ENCODE measurements around the gene STAT2. TPM values are rescaled to one million over a fixed set of nuclear protein-coding genes. Genes with fewer than 3 reads are reported as not detected.
"Not testable (repeated sequence)": the region's sequence is repeated elsewhere in the genome, so short reads cannot be mapped to it uniquely, and the experiment has no call there.

The STAT2 gene
- polyA plus RNA-seq (2012; ENCODE audit: insufficient read depth, insufficient read length) = 30.6 TPM

DNA sequence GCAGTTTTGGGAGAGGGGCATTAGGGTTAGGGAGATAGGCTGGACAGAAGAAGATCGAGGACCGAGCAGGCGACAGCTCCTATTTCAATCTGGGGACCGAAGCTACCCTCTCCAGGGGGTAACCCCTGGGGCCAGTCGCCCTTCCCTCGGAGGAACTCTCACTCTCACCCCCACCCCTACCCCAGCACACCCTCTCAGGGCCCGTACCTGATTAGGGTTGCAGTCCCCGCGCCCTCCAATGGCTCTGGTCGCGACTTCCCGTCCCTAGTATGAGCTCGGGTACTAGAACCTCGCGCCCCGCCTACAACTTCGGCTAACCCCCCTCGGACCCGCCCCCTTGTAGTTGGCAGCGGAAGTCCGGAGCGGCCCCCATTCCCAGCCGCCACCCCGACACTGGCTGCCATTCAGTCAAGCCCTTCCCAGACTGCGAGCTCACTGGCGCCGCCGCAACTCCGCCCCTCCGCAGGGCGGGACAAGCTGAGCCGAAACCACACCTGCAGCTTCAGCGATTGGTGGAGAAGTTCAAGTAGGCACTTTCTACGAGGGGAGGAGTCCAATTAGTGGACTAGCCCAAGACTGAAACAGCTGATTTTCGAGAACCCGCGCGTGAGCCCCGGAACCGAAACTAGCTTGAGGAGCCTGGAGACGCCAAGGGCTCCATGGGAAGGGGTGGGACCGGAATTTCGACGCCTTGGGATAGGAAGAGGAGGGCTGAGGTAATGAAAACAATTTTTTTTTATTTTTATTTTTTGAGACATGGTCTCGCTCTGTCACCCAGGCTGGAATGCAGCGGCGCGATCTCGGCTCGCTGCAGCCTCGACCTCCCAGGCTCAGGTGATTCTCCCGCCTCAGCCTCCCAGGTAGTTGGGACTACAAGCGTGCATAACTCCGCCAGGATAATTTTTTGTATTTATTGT, at the start of gene STAT2:
Gene STAT2 (minus strand): TSS at position 257 of the 917 bp plus-strand sequence. CDS start 3,536 bp downstream, outside the sequence.
- H3K4me3 ChIP-seq (ENCODE audit: low read length) = peak within 1 kb of the TSS; percentile 85
- peak; percentile 100 for DNase-seq (ENCODE audit: low read depth, low spot score)

- H3K4me3 ChIP-seq (ENCODE audit: low read length) = no peak overlapping the region
- no peak for DNase-seq (ENCODE audit: low read depth, low spot score)
Observed at GRCh38 chr12:56408799-56409417, 49.0 kb upstream of the STAT2 start.

GRCh38 chr12:56404227-56404626, 44.3 kb upstream of the STAT2 start:
- not testable (repeated sequence) for H3K4me3 ChIP-seq (ENCODE audit: low read length); DNase-seq (ENCODE audit: low read depth, low spot score)

DNA sequence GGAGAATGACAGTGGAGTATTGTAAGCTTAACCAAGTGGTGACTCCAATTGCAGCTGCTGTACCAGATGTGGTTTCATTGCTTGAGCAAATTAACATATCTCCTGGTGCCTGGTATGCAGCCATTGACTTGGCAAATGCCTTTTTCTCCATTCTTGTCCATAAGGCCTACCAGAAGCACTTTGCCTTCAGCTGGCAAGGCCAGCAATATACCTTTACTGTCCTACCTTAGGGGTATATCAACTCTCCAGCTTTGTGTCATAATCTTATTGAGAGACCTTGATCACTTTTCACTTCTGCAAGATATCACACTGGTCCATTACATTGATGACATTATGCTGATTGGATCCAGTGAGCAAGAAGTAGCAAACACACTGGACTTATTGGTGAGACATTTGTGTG, 41.7 kb upstream of the STAT2 start:
- DNase-seq (ENCODE audit: low read depth, low spot score); H3K4me3 ChIP-seq (ENCODE audit: low read length): not testable (repeated sequence)

DNA sequence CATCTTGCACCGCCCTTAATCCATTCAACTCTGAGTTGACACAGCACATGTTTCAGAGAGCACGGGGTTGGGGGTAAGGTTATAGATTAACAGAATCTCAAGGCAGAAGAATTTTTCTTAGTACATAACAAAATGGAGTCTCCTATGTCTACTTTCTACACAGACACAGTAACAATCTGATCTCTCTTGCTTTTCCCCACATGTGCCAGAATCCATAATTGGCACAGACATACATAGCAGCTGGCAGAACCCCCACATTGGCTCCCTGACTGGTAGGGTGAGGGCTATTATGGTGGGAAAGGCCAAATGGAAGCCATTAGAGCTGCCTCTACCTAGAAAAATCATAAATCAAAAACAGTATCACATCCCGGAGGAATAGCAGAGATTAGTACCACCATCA, 41.2 kb upstream of the STAT2 start:
- DNase-seq (ENCODE audit: low read depth, low spot score); H3K4me3 ChIP-seq (ENCODE audit: low read length): not testable (repeated sequence)

- H3K4me3 ChIP-seq (ENCODE audit: low read length) = not testable (repeated sequence)
Observed at GRCh38 chr12:56399466-56399865, 39.6 kb upstream of the STAT2 start.

GRCh38 chr12:56398324-56398723, 38.4 kb upstream of the STAT2 start:
- DNase-seq (ENCODE audit: low read depth, low spot score) = no peak
- no peak overlapping the region for H3K4me3 ChIP-seq (ENCODE audit: low read length)

More at GRCh38 chr12:56399466-56399865, 39.6 kb upstream of the STAT2 start:
- not testable (repeated sequence) for DNase-seq (ENCODE audit: low read depth, low spot score)

DNA sequence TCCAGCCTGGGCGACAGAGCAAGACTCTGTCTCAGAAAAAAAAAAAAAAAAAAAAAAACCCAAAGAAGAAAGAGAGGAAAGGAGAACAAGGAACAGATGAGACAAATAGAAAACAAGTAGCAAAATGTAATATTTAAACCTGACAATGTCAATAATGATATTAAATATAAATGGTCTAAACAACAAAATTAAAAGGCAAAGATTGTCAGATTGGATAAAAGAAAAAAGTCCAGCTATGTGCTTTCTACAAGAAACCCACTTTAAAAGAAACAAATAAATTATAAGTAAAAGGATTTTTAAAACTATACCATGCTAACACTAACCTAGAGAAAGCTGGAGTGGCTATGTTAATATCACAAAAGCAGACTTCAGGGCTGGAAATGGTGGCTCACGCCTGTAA, 32.4 kb upstream of the STAT2 start:
- DNase-seq (ENCODE audit: low read depth, low spot score) = no peak

DNA sequence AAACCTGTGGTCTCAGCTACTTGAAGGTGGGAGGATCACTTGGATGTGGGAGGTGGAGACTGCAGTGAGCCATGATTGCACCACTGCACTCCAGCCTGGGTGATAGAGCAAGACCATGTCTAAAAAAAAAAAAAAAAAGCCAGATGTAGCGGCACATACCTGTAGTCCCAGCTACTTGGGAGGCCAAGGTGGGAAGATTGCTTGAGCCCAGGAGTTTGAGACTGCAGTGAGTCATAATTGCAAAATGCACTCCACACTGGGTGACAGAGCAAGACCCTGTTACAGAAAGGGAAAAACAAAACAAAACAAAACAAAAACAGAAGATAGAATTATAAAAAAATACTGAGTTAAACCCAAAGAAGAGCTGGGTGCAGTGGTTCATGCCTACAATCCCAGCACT, 31.8 kb upstream of the STAT2 start:
- no peak for DNase-seq (ENCODE audit: low read depth, low spot score)

More for the DNA sequence above, 32.4 kb upstream of the STAT2 start:
- H3K4me3 ChIP-seq (ENCODE audit: low read length) = no peak overlapping the region

DNA sequence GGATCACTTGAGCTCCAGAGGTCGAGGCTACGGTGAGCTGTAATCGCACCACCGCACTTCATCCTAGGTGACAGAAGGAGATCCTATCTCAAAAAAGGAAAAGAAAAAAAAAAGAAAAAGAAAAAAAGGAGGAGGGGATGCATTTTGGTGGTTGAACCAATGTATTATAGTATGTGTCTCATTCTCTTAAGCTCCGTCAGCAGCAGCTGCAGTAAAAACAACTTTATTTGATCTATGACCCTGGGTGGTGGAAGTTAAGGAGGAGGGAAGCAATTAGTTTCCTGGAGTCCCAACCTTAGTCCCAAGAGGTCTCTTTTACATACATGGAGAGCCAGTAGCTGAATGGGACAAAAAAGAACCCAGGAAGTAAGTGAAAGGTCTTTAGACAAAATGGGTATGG, 29.5 kb upstream of the STAT2 start:
- H3K4me3 ChIP-seq (ENCODE audit: low read length) = no peak overlapping the region

More for the DNA sequence above, 31.8 kb upstream of the STAT2 start:
- H3K4me3 ChIP-seq (ENCODE audit: low read length) = no peak overlapping the region

GRCh38 chr12:56387152-56387736, 27.3 kb upstream of the STAT2 start:
- no peak overlapping the region for H3K4me3 ChIP-seq (ENCODE audit: low read length)
- no peak for DNase-seq (ENCODE audit: low read depth, low spot score)

More for the DNA sequence above, 29.5 kb upstream of the STAT2 start:
- DNase-seq (ENCODE audit: low read depth, low spot score) = no peak

GRCh38 chr12:56385873-56386272, 26.0 kb upstream of the STAT2 start:
- no peak overlapping the region for H3K4me3 ChIP-seq (ENCODE audit: low read length)
- no peak for DNase-seq (ENCODE audit: low read depth, low spot score)

- no peak overlapping the region for H3K4me3 ChIP-seq (ENCODE audit: low read length)
- DNase-seq (ENCODE audit: low read depth, low spot score) = no peak
Observed at GRCh38 chr12:56382611-56383010, 22.7 kb upstream of the STAT2 start.

DNA sequence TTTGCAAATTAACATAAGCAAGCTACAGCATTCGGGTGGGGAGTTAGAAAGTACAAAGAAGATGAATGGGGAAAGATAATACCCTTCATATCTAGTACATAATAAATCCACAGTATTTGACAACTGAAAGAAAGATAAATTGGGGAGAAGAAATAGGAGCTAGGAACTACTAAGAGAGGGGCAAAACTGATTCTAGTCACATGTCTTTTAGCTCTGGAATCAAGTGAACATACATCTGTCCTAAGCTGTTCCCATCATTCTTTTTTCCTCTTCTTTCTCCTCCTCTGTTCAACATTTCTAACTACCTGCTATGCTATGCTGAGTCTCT, 18.0 kb upstream of the STAT2 start:
- no peak overlapping the region for H3K4me3 ChIP-seq (ENCODE audit: low read length)
- DNase-seq (ENCODE audit: low read depth, low spot score) = no peak

DNA sequence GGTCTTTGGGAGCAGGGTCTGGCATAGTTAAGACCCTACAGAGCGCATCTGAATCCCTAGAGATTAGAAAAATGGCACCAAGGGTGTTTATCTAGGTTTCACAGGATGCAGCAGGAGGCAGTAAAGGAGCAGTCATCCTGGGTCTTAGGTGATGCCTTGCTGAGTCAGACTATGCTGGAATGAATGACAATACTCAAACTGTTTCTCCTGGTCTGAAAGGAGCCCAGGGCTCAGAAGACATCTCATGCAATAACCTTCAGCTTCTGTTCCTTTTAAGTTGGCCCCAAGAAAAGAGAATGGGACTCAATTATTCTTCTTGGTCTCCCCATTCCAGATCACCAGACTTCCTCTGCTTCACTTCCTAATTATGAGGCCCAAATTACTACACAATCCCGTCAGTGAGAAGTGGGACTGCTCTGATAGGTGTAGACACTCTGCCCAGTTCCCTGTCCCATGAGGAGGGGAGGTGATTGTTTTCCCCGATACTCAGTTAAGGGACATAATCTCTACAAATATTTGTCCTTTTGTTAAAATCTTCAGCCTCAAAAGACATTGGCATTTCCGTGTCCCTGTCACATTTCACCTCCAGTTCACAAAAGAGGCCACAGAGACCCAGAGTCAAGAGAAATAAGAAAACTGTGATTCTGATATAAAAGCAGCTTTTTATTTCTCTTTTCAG, 17.5 kb upstream of the STAT2 start:
- DNase-seq (ENCODE audit: low read depth, low spot score) = no peak
- no peak overlapping the region for H3K4me3 ChIP-seq (ENCODE audit: low read length)

DNA sequence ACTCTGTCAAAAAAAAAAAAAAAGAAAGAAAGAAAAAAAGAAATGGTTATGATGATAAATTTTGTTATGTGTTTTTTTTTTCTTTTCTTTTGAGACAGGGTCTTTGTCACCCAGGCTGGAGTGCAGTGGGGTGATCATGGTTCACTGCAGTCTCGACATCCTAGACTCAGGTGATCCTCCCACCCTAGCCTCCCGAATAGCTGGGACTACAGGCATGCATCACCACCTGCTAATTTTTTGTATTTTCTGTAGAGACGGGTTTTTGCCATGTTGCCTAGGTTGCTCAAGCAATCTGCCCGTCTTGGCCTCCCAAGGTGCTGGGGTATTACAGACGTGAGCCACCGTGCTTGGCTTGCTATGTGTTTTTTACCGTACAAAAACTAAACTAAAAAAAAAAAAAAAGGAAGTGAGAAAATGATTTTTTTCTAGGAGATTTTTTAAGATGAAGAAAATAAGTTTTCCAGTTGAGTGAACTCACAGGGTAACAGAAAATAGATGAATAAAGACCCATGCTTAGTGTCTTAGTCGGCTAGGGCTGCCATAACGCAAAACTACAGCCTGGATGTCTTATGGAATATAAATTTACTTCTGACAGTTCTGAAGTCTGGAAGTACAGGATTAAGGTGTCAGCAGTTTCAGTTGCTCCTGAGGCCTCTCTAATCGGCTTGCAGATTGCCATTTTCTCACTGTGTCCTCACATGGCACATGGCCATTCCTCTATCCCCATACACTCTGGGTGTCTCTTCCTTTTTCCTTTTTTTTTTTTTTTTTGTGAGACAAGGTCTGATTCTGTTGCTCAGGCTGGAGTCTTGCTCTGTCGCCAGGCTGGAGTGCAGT, 15.9 kb upstream of the STAT2 start:
- H3K4me3 ChIP-seq (ENCODE audit: low read length) = no peak overlapping the region
- DNase-seq (ENCODE audit: low read depth, low spot score) = no peak

GRCh38 chr12:56374726-56375597, 15.1 kb upstream of the STAT2 start:
- DNase-seq (ENCODE audit: low read depth, low spot score) = no peak
- H3K4me3 ChIP-seq (ENCODE audit: low read length) = no peak overlapping the region

- H3K4me3 ChIP-seq (ENCODE audit: low read length) = no peak overlapping the region
- DNase-seq (ENCODE audit: low read depth, low spot score) = no peak
Observed at GRCh38 chr12:56373515-56373914, 13.6 kb upstream of the STAT2 start.

All from Jurkat, Clone E6-1 (cell line).